Upper lobe of left lung (tissue), 6 donors: ENCODE results near the gene PTPRM. TPM values are rescaled to one million over a fixed set of nuclear protein-coding genes. Genes with fewer than 3 reads are reported as not detected.
A peak's percentile ranks its signal among the peaks of the same experiment; 100 is the strongest.

Source experiments
- ATAC-seq, 2 donors: fragments of 200-7000 bp; cut with Tn5 transposase; one replicate each; pipeline ENCODE4 v1.9.1; 2022; ENCODE audit warnings: mild to moderate bottlenecking in 2 of 2, moderate library complexity in 2 of 2; ENCODE audit not compliant: low FRiP score in 2 of 2
- DNase-seq, 2 donors: peaks; one replicate each; pipeline ENCODE4 v3.0.0-alpha.2; 2019 to 2020
- H3K27ac ChIP-seq, 4 donors: fragments of 200-600 bp; sonication (generic); one replicate each; pipeline ENCODE4 v1.5.1; 2016 to 2019
- H3K27me3 ChIP-seq, 4 donors: fragments of 200-600 bp; sonication (generic); one replicate each; pipeline ENCODE4 v1.5.1; 2017 to 2019
- H3K36me3 ChIP-seq, 4 donors: fragments of 200-600 bp; sonication (generic); one replicate each; pipeline ENCODE4 v1.5.1; 2016 to 2019
- H3K4me1 ChIP-seq, 4 donors: fragments of 200-600 bp; sonication (generic); one replicate each; pipeline ENCODE4 v1.5.1; 2018 to 2019
- H3K4me3 ChIP-seq, 4 donors: fragments of 200-600 bp; sonication (generic); one replicate each; pipeline ENCODE4 v1.5.1; 2017 to 2019; ENCODE audit warnings: mild to moderate bottlenecking in 2 of 4, moderate library complexity in 1 of 4
- H3K9me3 ChIP-seq, 4 donors: fragments of 200-600 bp; sonication (generic); one replicate each; pipeline ENCODE4 v1.5.1; 2018 to 2019
- EP300 ChIP-seq, 4 donors: sonication (generic); formaldehyde crosslinking; IDR thresholded peaks; one replicate each; pipeline ENCODE4 v1.5.1; 2017; ENCODE audit warnings: antibody characterized with exemption in 4 of 4, control low read depth in 2 of 4
- POLR2A ChIP-seq, 4 donors: fragments of 450-650 bp; IDR thresholded peaks; one replicate each; pipeline ENCODE4 v1.5.1; 2016 to 2017; ENCODE audit warnings: antibody characterized with exemption in 4 of 4, mild to moderate bottlenecking in 2 of 4
- POLR2AphosphoS5 ChIP-seq, 2 donors: sonication (generic); formaldehyde crosslinking; IDR thresholded peaks; one replicate each; pipeline ENCODE4 v1.5.1; 2017; ENCODE audit warnings: antibody characterized with exemption in 2 of 2
- whole genome bisulfite sequencing, 2 donors: methylation state at CpG; one replicate each; pipeline ENCODE4 v1.1.5; 2017 to 2018; 5-methylcytosine and 5-hydroxymethylcytosine counted together
- total RNA-seq, 6 donors: library from RNA; depleted of rRNA in 4 of 6; stranded (reverse); fragments of >200 nt in 4 of 6; gene quantifications; one replicate each; pipeline versions ENCODE4 v1.1.0 to v1.2.1, GENCODE V29; 2016 to 2021
- TF ChIP-seq, protein P1 (sequence below), 6 experiments: fragments of 450-650 bp in 4 of 6; fragments of 200-600 bp in 2 of 6; sonication (generic) in 2 of 6; IDR thresholded peaks; one replicate each; pipeline ENCODE4 v1.5.1; 2016 to 2019; ENCODE audit warnings: antibody characterized with exemption in 6 of 6
- donor health status: DM: no; HTN: no; CAD: no; lungs with moderate emphysema.
- donor health status: DM: no; HTN: yes; CAD: no; lungs with severe emphysema.

The PTPRM gene
- total RNA-seq, 6 donors from 2014 or later = 82.0 to 201 (median 154) TPM

DNA sequence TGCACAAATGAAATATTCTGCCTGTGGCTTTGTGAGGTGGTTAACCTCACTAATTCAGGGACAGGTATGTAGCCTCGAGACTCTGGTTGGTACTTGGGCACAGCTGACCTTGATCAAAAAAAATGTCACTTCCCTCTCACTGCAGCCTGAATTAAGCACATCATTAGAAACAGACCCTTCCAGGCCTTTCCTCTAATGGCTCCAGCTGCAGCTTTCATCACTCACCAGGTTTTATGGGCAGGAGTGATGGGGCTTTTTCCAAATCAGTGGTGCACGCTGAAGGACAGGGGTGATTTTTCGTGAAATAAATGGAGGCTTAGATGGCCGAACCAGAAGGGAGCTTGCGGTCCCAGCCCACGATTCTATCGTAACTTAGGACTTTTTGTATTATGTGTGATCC is 829.1 kb downstream of the PTPRM start:
- Histone ChIP-seq H3K4me3 (no peak overlapping the region), H3K27me3 (no peaks in the 10 kb centered on the region), H3K36me3 (peaks cover 20 to 66% (median 38%) of the 10 kb centered on the region in 4 donors), H3K27ac (no peak overlapping the region), H3K9me3 (no peaks in the 10 kb centered on the region), H3K4me1 (no peaks in the 10 kb centered on the region)
- DNase-seq = no peak
- TF ChIP-seq POLR2AphosphoS5 (IDR thresholded peaks at IDR 0.05) (no peak), POLR2A (IDR thresholded peaks at IDR 0.05) (no peak), EP300 (IDR thresholded peaks at IDR 0.05) (no peak)
- TF ChIP-seq, protein P1, sequence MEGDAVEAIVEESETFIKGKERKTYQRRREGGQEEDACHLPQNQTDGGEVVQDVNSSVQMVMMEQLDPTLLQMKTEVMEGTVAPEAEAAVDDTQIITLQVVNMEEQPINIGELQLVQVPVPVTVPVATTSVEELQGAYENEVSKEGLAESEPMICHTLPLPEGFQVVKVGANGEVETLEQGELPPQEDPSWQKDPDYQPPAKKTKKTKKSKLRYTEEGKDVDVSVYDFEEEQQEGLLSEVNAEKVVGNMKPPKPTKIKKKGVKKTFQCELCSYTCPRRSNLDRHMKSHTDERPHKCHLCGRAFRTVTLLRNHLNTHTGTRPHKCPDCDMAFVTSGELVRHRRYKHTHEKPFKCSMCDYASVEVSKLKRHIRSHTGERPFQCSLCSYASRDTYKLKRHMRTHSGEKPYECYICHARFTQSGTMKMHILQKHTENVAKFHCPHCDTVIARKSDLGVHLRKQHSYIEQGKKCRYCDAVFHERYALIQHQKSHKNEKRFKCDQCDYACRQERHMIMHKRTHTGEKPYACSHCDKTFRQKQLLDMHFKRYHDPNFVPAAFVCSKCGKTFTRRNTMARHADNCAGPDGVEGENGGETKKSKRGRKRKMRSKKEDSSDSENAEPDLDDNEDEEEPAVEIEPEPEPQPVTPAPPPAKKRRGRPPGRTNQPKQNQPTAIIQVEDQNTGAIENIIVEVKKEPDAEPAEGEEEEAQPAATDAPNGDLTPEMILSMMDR (IDR thresholded peaks at IDR 0.05) = no peak
- WGBS, 2 donors = 94 to 98% methylated on average over 6 to 7 of the region's 7 CpGs
- ATAC-seq = no peak

DNA sequence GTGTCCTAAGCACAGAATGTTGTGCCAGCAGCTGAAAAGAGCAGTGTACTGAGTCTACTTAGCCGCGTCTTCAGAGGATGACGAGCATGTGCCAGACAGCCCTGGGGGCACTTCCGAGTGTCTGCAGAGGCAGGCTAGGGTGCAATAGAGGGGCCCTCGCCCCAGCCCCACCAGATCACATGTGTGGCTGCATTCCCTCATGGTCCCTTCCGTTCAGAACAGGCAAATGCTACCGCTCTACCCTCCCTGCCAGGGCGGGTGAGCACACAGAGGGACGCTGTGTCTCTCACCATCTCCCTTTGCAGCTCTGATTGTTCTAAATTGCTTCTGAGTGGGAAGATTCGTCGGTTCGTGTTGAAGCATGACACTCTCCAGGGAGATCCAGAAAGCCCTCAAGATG is 829.9 kb downstream of the PTPRM start:
- ATAC-seq (no peak), DNase-seq (no peak)
- H3K36me3 ChIP-seq = peaks cover 26 to 74% (median 42%) of the 10 kb centered on the region in 4 donors
- H3K27ac ChIP-seq = no peak overlapping the region
- 84 to 94% methylated on average over 7 to 12 of the region's 12 CpGs for WGBS, 2 donors
- no peaks in the 10 kb centered on the region for H3K4me1 ChIP-seq
- TF ChIP-seq POLR2AphosphoS5 (IDR thresholded peaks at IDR 0.05) = no peak
- no peak for TF ChIP-seq POLR2A (IDR thresholded peaks at IDR 0.05)
- TF ChIP-seq, protein P1 (IDR thresholded peaks at IDR 0.05) = no peak
- no peak for TF ChIP-seq EP300 (IDR thresholded peaks at IDR 0.05)
- no peaks in the 10 kb centered on the region for H3K27me3 ChIP-seq
- no peaks in the 10 kb centered on the region for H3K9me3 ChIP-seq
- H3K4me3 ChIP-seq = no peak overlapping the region

DNA sequence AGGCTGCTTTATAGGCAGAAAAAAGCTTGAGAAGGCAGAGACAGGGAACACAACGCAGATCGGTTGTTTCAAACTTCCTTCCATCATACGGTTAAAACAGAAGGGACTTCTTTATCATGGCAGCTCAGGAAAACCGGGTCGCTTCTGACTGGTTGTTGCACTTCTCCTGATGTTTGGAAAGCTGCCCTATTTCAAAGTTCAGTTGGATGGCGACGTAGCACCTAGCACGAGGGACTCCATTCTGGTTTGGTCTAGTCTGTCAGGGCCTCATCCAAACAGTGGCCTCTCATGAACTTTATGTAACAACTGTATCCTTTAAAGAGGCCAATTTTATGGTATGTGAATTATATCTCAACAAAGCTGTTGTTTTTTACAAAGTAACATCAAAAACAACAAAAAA is 832.0 kb downstream of the PTPRM start:
- TF ChIP-seq, protein P1 (IDR thresholded peaks at IDR 0.05) = no peak
- TF ChIP-seq POLR2AphosphoS5 (IDR thresholded peaks at IDR 0.05) = no peak
- TF ChIP-seq EP300 (IDR thresholded peaks at IDR 0.05) = no peak
- no peak for TF ChIP-seq POLR2A (IDR thresholded peaks at IDR 0.05)
- Histone ChIP-seq H3K4me3 (no peak overlapping the region), H3K36me3 (peaks cover 26 to 83% (median 45%) of the 10 kb centered on the region in 4 donors), H3K27ac (no peak overlapping the region), H3K9me3 (no peaks in the 10 kb centered on the region), H3K27me3 (no peaks in the 10 kb centered on the region), H3K4me1 (no peaks in the 10 kb centered on the region)
- ATAC-seq = no peak
- WGBS, 2 donors = 89 to 93% methylated on average over 8 of the region's 8 CpGs
- DNase-seq = no peak

DNA sequence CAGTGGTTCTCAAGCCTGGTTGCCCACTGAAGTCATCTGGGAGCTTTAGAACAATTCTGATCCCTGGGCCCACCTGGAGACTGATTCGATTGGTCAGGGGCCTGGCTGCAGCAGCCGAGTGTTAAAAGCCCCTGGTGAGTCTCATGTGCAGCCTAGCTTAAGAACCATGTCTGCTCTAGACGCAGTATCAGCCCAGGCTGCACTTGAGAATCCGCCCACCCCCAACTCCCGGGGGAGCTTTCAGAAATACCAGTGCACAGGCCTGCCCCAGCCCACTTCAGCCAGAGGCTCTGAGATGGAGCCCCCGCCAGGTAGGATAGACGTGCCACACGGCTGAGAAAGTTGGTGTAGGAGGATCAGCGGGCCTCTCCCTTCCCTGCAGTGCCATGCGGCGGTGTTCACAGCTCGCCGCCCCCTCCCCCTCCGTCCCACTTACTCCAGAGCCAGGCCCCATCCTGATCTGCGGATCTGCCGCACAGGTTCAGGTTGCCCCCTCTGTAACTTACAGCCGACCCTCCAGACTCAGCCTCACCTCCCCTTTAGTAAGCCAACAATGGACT is 833.2 kb downstream of the PTPRM start:
- Histone ChIP-seq H3K27ac (no peak overlapping the region), H3K36me3 (peaks cover 21 to 73% (median 38%) of the 10 kb centered on the region in 4 donors), H3K9me3 (no peaks in the 10 kb centered on the region), H3K4me1 (no peaks in the 10 kb centered on the region), H3K27me3 (no peaks in the 10 kb centered on the region), H3K4me3 (no peak overlapping the region)
- TF ChIP-seq, protein P1 (IDR thresholded peaks at IDR 0.05) = no peak
- TF ChIP-seq POLR2A (IDR thresholded peaks at IDR 0.05) (no peak), EP300 (IDR thresholded peaks at IDR 0.05) (no peak), POLR2AphosphoS5 (IDR thresholded peaks at IDR 0.05) (no peak)
- peak in 1 of 2 donors; percentile 49 for DNase-seq
- WGBS, 2 donors = 89 to 100% methylated on average over 3 to 16 of the region's 17 CpGs
- ATAC-seq = no peak

DNA sequence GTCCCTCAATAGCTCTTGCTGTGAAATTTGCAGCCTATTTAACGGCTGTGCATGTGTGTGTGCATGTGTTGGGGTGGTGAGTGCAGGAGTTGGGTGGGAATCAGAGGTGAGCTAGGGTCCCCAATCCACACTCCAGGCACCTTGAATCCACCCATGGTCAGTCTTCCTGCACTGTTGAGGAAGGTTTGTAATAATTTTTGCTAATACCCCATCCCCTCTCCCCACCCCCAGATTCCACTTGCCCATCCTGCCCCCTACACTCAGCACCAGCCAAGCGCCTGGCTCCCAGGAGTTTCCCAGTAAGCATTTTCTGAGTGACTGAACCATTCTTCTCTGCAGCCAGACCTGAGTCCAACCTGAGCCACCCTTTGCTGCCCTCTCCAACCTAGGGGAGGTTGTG is 833.7 kb downstream of the PTPRM start:
- TF ChIP-seq POLR2AphosphoS5 (IDR thresholded peaks at IDR 0.05) (no peak), POLR2A (IDR thresholded peaks at IDR 0.05) (no peak), EP300 (IDR thresholded peaks at IDR 0.05) (no peak)
- TF ChIP-seq, protein P1 (IDR thresholded peaks at IDR 0.05) = no peak
- WGBS, 2 donors = 46 to 88% methylated on average over 1 to 2 of the region's 2 CpGs
- ATAC-seq = peak in 1 of 2 donors; percentile 19
- Histone ChIP-seq H3K27ac (no peak overlapping the region), H3K9me3 (no peaks in the 10 kb centered on the region), H3K4me1 (no peaks in the 10 kb centered on the region), H3K27me3 (no peaks in the 10 kb centered on the region), H3K4me3 (no peak overlapping the region), H3K36me3 (peaks cover 16 to 73% (median 38%) of the 10 kb centered on the region in 4 donors)
- DNase-seq = no peak
